ENCODE results near the gene MFGE8. TPM values are rescaled to one million over a fixed set of nuclear protein-coding genes. Genes with fewer than 3 reads are reported as not detected.

Gene MFGE8
- total RNA-seq, 1 experiment from 2014 or later, result 32.0 TPM

DNA sequence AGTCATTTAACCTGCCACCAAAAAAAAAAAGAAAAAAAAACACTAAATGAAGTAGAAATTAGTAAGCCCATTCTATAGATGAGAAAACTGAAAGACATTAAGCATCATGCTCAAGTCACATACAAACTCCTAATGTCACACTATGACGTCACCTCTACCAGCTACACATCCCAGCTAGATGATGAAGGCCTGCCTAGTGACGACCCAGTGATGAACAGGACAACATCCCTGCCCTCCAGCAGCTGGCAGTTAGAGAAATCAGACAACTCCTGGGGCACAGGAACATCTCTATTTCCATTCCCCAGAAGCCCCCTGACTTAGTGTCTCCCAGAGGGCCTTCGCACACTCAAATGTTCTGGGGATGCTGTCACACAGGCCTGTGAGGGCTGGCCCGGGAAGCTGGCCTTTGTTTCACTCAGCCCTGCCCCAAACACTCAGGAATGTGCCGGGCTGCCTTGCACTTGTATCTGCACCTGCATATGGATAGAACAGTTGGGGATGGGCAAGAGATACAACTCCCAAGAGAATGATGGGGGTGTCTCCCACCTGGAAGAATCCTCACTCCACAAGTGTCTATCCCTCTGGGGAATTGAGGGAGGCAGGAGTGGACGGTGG, 10.9 kb downstream of the MFGE8 start:
- no peaks in the 10 kb centered on the region for H3F3A ChIP-seq (ENCODE audit: low read length, unreplicated experiment)
- TF ChIP-seq, protein P1, sequence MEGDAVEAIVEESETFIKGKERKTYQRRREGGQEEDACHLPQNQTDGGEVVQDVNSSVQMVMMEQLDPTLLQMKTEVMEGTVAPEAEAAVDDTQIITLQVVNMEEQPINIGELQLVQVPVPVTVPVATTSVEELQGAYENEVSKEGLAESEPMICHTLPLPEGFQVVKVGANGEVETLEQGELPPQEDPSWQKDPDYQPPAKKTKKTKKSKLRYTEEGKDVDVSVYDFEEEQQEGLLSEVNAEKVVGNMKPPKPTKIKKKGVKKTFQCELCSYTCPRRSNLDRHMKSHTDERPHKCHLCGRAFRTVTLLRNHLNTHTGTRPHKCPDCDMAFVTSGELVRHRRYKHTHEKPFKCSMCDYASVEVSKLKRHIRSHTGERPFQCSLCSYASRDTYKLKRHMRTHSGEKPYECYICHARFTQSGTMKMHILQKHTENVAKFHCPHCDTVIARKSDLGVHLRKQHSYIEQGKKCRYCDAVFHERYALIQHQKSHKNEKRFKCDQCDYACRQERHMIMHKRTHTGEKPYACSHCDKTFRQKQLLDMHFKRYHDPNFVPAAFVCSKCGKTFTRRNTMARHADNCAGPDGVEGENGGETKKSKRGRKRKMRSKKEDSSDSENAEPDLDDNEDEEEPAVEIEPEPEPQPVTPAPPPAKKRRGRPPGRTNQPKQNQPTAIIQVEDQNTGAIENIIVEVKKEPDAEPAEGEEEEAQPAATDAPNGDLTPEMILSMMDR (conservative IDR thresholded peaks at IDR 0.05; ENCODE audit: low read depth, low read length), result no peak
- no peak for TF ChIP-seq EZH2phosphoT487 (IDR thresholded peaks at IDR 0.05; ENCODE audit: borderline replicate concordance, low read length)
- no peak for TF ChIP-seq EZH2 (IDR thresholded peaks at IDR 0.05; ENCODE audit: low read length, unreplicated experiment)
- H3K9ac ChIP-seq (ENCODE audit: low read length), result no peak overlapping the region
- peaks cover 19% of the 10 kb centered on the region for H3K4me1 ChIP-seq (ENCODE audit: insufficient read depth, low read length)
- H3K9me3 ChIP-seq (ENCODE audit: low read length), result no peaks in the 10 kb centered on the region
- no peaks in the 10 kb centered on the region for H3K9me2 ChIP-seq (replicated peaks; ENCODE audit: low read length)
- no peaks in the 10 kb centered on the region for H4K20me1 ChIP-seq (ENCODE audit: low read length)
- POLR2A ChIA-PET (ENCODE audit: unreplicated experiment), result interaction anchor here (0.6 kb wide), 1 partner anchor 47 kb away, joined by 3 read pairs; no protein-coding TSS in a partner anchor
- H3K4me3 ChIP-seq (ENCODE audit: low read length), result no peak overlapping the region
- DNase-seq (no peak), ATAC-seq (no peak)
- no peaks in the 10 kb centered on the region for H3K79me2 ChIP-seq (ENCODE audit: low read length)
- no peak overlapping the region for H2AFZ ChIP-seq (ENCODE audit: low read length)
- no peaks in the 10 kb centered on the region for H3K27me3 ChIP-seq (ENCODE audit: low read length)
- intact Hi-C loops (cut with micrococcal nuclease), result loop anchor here (10.0 kb wide), 1 partner anchor 272 kb away; no protein-coding TSS in a partner anchor
- H3K36me3 ChIP-seq (ENCODE audit: low read depth, low read length), result no peaks in the 10 kb centered on the region; the same call in 1 of the 2 replicates
- H3K4me2 ChIP-seq (ENCODE audit: low read length), result no peak overlapping the region
- CTCF ChIA-PET, result no interaction called here
- BruUV-seq (replicated peaks), result no TSS peak
- H3K27ac ChIP-seq (ENCODE audit: low read length), result no peak overlapping the region

GRCh38 chr15:88901508-88902220, 11.5 kb downstream of the MFGE8 start:
- DNase-seq (no peak), ATAC-seq (no peak)
- intact Hi-C loops (cut with micrococcal nuclease), result loop anchor here (10.0 kb wide), 1 partner anchor 273 kb away; no protein-coding TSS in a partner anchor
- Histone ChIP-seq H3F3A (ENCODE audit: low read length, unreplicated experiment) (no peaks in the 10 kb centered on the region), H4K20me1 (ENCODE audit: low read length) (no peaks in the 10 kb centered on the region), H3K4me1 (ENCODE audit: insufficient read depth, low read length) (peaks cover 24% of the 10 kb centered on the region), H3K9ac (ENCODE audit: low read length) (no peak overlapping the region), H3K36me3 (ENCODE audit: low read depth, low read length) (no peaks in the 10 kb centered on the region; the same call in 1 of the 2 replicates), H2AFZ (ENCODE audit: low read length) (no peak overlapping the region), H3K9me2 (replicated peaks; ENCODE audit: low read length) (no peaks in the 10 kb centered on the region), H3K4me3 (ENCODE audit: low read length) (no peak overlapping the region), H3K4me2 (ENCODE audit: low read length) (no peak overlapping the region), H3K27me3 (ENCODE audit: low read length) (no peaks in the 10 kb centered on the region), H3K9me3 (ENCODE audit: low read length) (no peaks in the 10 kb centered on the region), H3K27ac (ENCODE audit: low read length) (no peak overlapping the region), H3K79me2 (ENCODE audit: low read length) (no peaks in the 10 kb centered on the region)
- BruUV-seq (replicated peaks), result no TSS peak
- ChIA-PET POLR2A (ENCODE audit: unreplicated experiment) (no interaction called here), CTCF (no interaction called here)
- no peak for TF ChIP-seq EZH2phosphoT487 (IDR thresholded peaks at IDR 0.05; ENCODE audit: borderline replicate concordance, low read length)
- TF ChIP-seq EZH2 (IDR thresholded peaks at IDR 0.05; ENCODE audit: low read length, unreplicated experiment), result no peak
- TF ChIP-seq, protein P1 (conservative IDR thresholded peaks at IDR 0.05; ENCODE audit: low read depth, low read length), result no peak

GRCh38 chr15:88900982-88901418, 12.2 kb downstream of the MFGE8 start:
- BruUV-seq (replicated peaks), result no TSS peak

More at GRCh38 chr15:88900982-88901418, 12.2 kb downstream of the MFGE8 start:
- TF ChIP-seq EZH2phosphoT487 (IDR thresholded peaks at IDR 0.05; ENCODE audit: borderline replicate concordance, low read length), result no peak
- no peak for TF ChIP-seq EZH2 (IDR thresholded peaks at IDR 0.05; ENCODE audit: low read length, unreplicated experiment)
- TF ChIP-seq, protein P1 (conservative IDR thresholded peaks at IDR 0.05; ENCODE audit: low read depth, low read length), result no peak
- no peak for ATAC-seq
- no peak overlapping the region for H3K9ac ChIP-seq (ENCODE audit: low read length)
- H3K79me2 ChIP-seq (ENCODE audit: low read length), result no peaks in the 10 kb centered on the region
- intact Hi-C loops (cut with micrococcal nuclease), result loop anchor here (10.0 kb wide), 1 partner anchor 274 kb away; no protein-coding TSS in a partner anchor
- H3K27ac ChIP-seq (ENCODE audit: low read length), result no peak overlapping the region
- H3K36me3 ChIP-seq (ENCODE audit: low read depth, low read length), result no peaks in the 10 kb centered on the region; the same call in 1 of the 2 replicates
- H2AFZ ChIP-seq (ENCODE audit: low read length), result no peak overlapping the region
- H3K4me3 ChIP-seq (ENCODE audit: low read length), result no peak overlapping the region
- H3K4me2 ChIP-seq (ENCODE audit: low read length), result no peak overlapping the region
- H3K9me2 ChIP-seq (replicated peaks; ENCODE audit: low read length), result no peaks in the 10 kb centered on the region
- no peak for DNase-seq
- H3K27me3 ChIP-seq (ENCODE audit: low read length), result no peaks in the 10 kb centered on the region
- ChIA-PET CTCF (no interaction called here), POLR2A (ENCODE audit: unreplicated experiment) (no interaction called here)
- no peaks in the 10 kb centered on the region for H3K9me3 ChIP-seq (ENCODE audit: low read length)
- no peaks in the 10 kb centered on the region for H4K20me1 ChIP-seq (ENCODE audit: low read length)
- H3K4me1 ChIP-seq (ENCODE audit: insufficient read depth, low read length), result peaks cover 24% of the 10 kb centered on the region
- no peaks in the 10 kb centered on the region for H3F3A ChIP-seq (ENCODE audit: low read length, unreplicated experiment)

Data from PC-3 (cell line).